Thyroid gland (tissue), 4 donors: ENCODE measurements around the gene SEC61B. TPM values are rescaled to one million over a fixed set of nuclear protein-coding genes. Genes with fewer than 3 reads are reported as not detected.
A peak's percentile ranks its signal among the peaks of the same experiment; 100 is the strongest.

Source experiments
- DNase-seq, 2 donors: peaks; one replicate each; pipeline ENCODE4 v3.0.0-alpha.2; 2019
- H3K27ac ChIP-seq, 3 donors: fragments of 200-600 bp; sonication (generic); 1 replicate in 2 of 3; 2 replicates in 1 of 3; pipeline ENCODE4 v1.5.1; 2016 to 2019; ENCODE audit warnings: mild to moderate bottlenecking in 1 of 3, moderate library complexity in 1 of 3
- H3K27me3 ChIP-seq: fragments of 200-600 bp; sonication (generic); one replicate; pipeline ENCODE4 v1.5.1; 2019
- H3K36me3 ChIP-seq, 2 donors: fragments of 200-600 bp; sonication (generic); one replicate each; pipeline ENCODE4 v1.5.1; 2016 to 2019
- H3K4me1 ChIP-seq, 2 donors: fragments of 200-600 bp; sonication (generic); one replicate each; pipeline ENCODE4 v1.5.1; 2017 to 2019
- H3K4me3 ChIP-seq, 3 donors: fragments of 200-600 bp; sonication (generic); replicated peaks in 1 of 3; 1 replicate in 2 of 3; 2 replicates in 1 of 3; pipeline ENCODE4 v1.5.1; 2016; ENCODE audit warnings: mild to moderate bottlenecking in 1 of 3
- H3K9me3 ChIP-seq: fragments of 200-600 bp; sonication (generic); one replicate; pipeline ENCODE4 v1.5.1; 2017
- POLR2A ChIP-seq, 2 donors: fragments of 450-650 bp; IDR thresholded peaks; one replicate each; pipeline ENCODE4 v1.6.1; 2017; ENCODE audit warnings: antibody characterized with exemption in 2 of 2, mild to moderate bottlenecking in 2 of 2, moderate library complexity in 1 of 2
- WGBS, 2 donors: methylation state at CpG; one replicate each; pipeline ENCODE4 v1.1.5; 2017; 5-methylcytosine and 5-hydroxymethylcytosine counted together
- intact Hi-C: fragments of 100-400 bp; cut with DNase I; formaldehyde crosslinking; loops from one replicate; pipeline ENCODE4 v1.15.1; 2023
- total RNA-seq, 4 donors: library from RNA; depleted of rRNA; stranded (reverse); fragments of >200 nt; gene quantifications; one replicate each; pipeline ENCODE4 v1.2.3, GENCODE V29; 2016
- TF ChIP-seq, protein P1 (sequence below), 6 experiments: fragments of 200-600 bp in 3 of 6; fragments of 450-650 bp in 3 of 6; sonication (generic) in 3 of 6; IDR thresholded peaks; one replicate each; pipeline ENCODE4 v1.5.1; 2016 to 2019; ENCODE audit warnings: antibody characterized with exemption in 6 of 6, mild to moderate bottlenecking in 2 of 6, inconsistent platforms in 1 of 6, moderate library complexity in 1 of 6

SEC61B gene
- total RNA-seq, 4 donors from 2014 or later, result 88.3 to 203 (median 130) TPM

GRCh38 chr9:99182356-99182755 lies 39.7 kb upstream of the SEC61B start:
- DNase-seq, result no peak
- H3K4me1 ChIP-seq, result peaks cover 0 to 3% of the 10 kb centered on the region in 2 donors
- no peak overlapping the region for H3K4me3 ChIP-seq
- 83 to 87% methylated on average over 3 of the region's 3 CpGs for WGBS, 2 donors
- no peak overlapping the region for H3K27ac ChIP-seq
- intact Hi-C loops, result no loop called here
- TF ChIP-seq, protein P1, sequence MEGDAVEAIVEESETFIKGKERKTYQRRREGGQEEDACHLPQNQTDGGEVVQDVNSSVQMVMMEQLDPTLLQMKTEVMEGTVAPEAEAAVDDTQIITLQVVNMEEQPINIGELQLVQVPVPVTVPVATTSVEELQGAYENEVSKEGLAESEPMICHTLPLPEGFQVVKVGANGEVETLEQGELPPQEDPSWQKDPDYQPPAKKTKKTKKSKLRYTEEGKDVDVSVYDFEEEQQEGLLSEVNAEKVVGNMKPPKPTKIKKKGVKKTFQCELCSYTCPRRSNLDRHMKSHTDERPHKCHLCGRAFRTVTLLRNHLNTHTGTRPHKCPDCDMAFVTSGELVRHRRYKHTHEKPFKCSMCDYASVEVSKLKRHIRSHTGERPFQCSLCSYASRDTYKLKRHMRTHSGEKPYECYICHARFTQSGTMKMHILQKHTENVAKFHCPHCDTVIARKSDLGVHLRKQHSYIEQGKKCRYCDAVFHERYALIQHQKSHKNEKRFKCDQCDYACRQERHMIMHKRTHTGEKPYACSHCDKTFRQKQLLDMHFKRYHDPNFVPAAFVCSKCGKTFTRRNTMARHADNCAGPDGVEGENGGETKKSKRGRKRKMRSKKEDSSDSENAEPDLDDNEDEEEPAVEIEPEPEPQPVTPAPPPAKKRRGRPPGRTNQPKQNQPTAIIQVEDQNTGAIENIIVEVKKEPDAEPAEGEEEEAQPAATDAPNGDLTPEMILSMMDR (IDR thresholded peaks at IDR 0.05), result no peak
- no peak for TF ChIP-seq POLR2A (IDR thresholded peaks at IDR 0.05)
- H3K9me3 ChIP-seq, result no peaks in the 10 kb centered on the region
- no peaks in the 10 kb centered on the region for H3K36me3 ChIP-seq
- H3K27me3 ChIP-seq, result no peaks in the 10 kb centered on the region

GRCh38 chr9:99183616-99184015 lies 38.5 kb upstream of the SEC61B start:
- no peak for DNase-seq
- intact Hi-C loops, result no loop called here
- Histone ChIP-seq H3K36me3 (no peaks in the 10 kb centered on the region), H3K4me1 (peaks cover 0 to 3% of the 10 kb centered on the region in 2 donors), H3K9me3 (no peaks in the 10 kb centered on the region), H3K27me3 (no peaks in the 10 kb centered on the region), H3K27ac (no peak overlapping the region), H3K4me3 (no peak overlapping the region)
- WGBS, 2 donors, result 86 to 87% methylated on average over 3 of the region's 3 CpGs
- no peak for TF ChIP-seq POLR2A (IDR thresholded peaks at IDR 0.05)
- TF ChIP-seq, protein P1 (IDR thresholded peaks at IDR 0.05), result no peak

GRCh38 chr9:99184110-99184474 lies 38.0 kb upstream of the SEC61B start:
- peaks cover 0 to 3% of the 10 kb centered on the region in 2 donors for H3K4me1 ChIP-seq
- intact Hi-C loops, result no loop called here
- DNase-seq, result peak in 1 of 2 donors; percentile 7
- H3K27me3 ChIP-seq, result no peaks in the 10 kb centered on the region
- H3K9me3 ChIP-seq, result no peaks in the 10 kb centered on the region
- no peak for TF ChIP-seq POLR2A (IDR thresholded peaks at IDR 0.05)
- TF ChIP-seq, protein P1 (IDR thresholded peaks at IDR 0.05), result no peak
- 40 to 55% methylated on average over 8 to 10 of the region's 10 CpGs for WGBS, 2 donors
- H3K36me3 ChIP-seq, result no peaks in the 10 kb centered on the region
- no peak overlapping the region for H3K27ac ChIP-seq
- H3K4me3 ChIP-seq, result no peak overlapping the region

DNA sequence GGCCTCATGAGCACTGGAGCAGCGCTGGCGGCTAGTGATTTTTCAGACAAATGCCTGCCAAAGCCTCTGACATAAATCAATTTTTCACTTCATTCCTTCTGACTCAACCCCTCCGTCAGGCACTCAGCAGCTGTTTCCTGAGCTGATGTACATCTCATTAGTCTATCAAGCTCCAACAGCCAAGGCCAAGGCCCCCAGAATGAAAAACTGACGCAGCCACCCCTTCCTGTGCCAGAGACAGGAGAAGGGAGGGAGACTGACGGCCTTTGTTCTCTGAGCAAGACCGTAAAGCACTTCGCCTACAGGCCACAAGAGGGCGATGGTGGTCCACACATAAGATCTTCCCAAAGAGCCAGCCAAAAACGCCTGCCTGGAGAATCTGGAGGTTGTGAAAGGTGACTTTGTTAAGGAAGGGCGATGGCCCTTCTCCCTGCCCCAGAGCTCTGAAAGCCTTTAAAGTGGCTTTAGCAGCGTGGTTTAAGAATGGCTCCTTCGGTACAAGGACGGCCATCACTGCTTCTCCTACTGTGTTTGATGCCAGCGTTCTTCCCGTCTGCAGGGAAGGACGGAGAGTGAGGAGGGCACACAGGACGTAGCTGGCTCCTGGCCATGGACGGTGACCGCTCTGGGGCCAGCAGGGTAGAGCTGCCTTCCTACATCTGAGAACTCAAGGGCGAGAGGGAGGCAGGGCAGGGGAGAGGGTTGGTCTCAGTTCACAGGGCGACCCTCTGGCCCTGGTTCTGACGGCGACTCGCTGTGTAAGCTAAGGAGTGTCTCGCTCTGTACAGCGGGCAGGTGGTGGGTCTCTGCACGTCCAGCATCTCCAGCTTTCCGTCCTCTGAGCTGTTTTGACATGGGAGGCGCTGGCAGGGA lies 37.4 kb upstream of the SEC61B start:
- Histone ChIP-seq H3K36me3 (no peaks in the 10 kb centered on the region), H3K4me1 (peaks cover 0 to 3% of the 10 kb centered on the region in 2 donors), H3K9me3 (no peaks in the 10 kb centered on the region), H3K27ac (no peak overlapping the region), H3K4me3 (peak overlapping the region in 1 of 3 donors; percentile 13), H3K27me3 (no peaks in the 10 kb centered on the region)
- peak; percentile 89 to 90 for DNase-seq
- TF ChIP-seq, protein P1 (IDR thresholded peaks at IDR 0.05), result peak; percentile 86 to 91 (median 90)
- no peak for TF ChIP-seq POLR2A (IDR thresholded peaks at IDR 0.05)
- intact Hi-C loops, result no loop called here
- 30 to 38% methylated on average over 27 to 29 of the region's 29 CpGs for WGBS, 2 donors

DNA sequence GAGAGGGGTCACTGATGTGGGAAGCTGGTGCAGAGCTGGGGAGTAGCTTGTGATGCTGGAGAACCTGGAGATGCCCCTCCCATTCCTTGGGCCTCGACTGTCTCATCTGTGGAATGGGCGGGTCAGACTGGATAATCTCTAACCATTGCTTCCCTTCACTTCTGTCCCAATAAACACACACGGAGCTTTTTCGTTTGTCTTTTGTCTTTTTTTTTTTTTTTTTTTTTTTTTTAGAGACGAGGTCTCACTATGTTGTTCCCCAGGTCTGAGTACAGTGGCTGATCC lies 36.8 kb upstream of the SEC61B start:
- no peak for DNase-seq
- Histone ChIP-seq H3K36me3 (no peaks in the 10 kb centered on the region), H3K27me3 (no peaks in the 10 kb centered on the region), H3K4me1 (peaks cover 0 to 3% of the 10 kb centered on the region in 2 donors), H3K27ac (no peak overlapping the region), H3K9me3 (no peaks in the 10 kb centered on the region), H3K4me3 (no peak overlapping the region)
- intact Hi-C loops, result no loop called here
- WGBS, 2 donors, result 85% methylated on average over 5 of the region's 5 CpGs
- no peak for TF ChIP-seq POLR2A (IDR thresholded peaks at IDR 0.05)
- TF ChIP-seq, protein P1 (IDR thresholded peaks at IDR 0.05), result no peak
